Stomach (tissue), 9 donors: ENCODE measurements around the gene KPNA2. TPM values are rescaled to one million over a fixed set of nuclear protein-coding genes. Genes with fewer than 3 reads are reported as not detected.
A peak's percentile ranks its signal among the peaks of the same experiment; 100 is the strongest.
"Not testable (repeated sequence)": the region's sequence is repeated elsewhere in the genome, so short reads cannot be mapped to it uniquely, and the experiment has no call there.

Source experiments
- DNase-seq, 2 donors: peaks; one replicate each; pipeline versions ENCODE4 v3.0.0 to v3.0.0-alpha.2; 2013 to 2019
- H3K27ac ChIP-seq, 5 donors: fragments of 200-600 bp in 4 of 5; sonication (generic) in 4 of 5; one replicate each; pipeline ENCODE4 v1.5.1; 2013 to 2019; ENCODE audit warnings: mild to moderate bottlenecking in 1 of 5, moderate library complexity in 1 of 5
- H3K27me3 ChIP-seq, 3 donors: fragments of 200-600 bp; sonication (generic); one replicate each; pipeline ENCODE4 v1.5.1; 2017 to 2019; ENCODE audit warnings: mixed run types in 1 of 3
- H3K36me3 ChIP-seq, 4 donors: fragments of 200-600 bp; sonication (generic); 1 replicate in 3 of 4; 2 replicates in 1 of 4; pipeline ENCODE4 v1.5.1; 2016 to 2019
- H3K4me1 ChIP-seq, 4 donors: fragments of 200-600 bp; sonication (generic); one replicate each; pipeline ENCODE4 v1.5.1; 2016 to 2019
- H3K4me3 ChIP-seq, 4 donors: fragments of 200-600 bp; sonication (generic) in 3 of 4; one replicate each; pipeline ENCODE4 v1.5.1; 2016 to 2019; ENCODE audit warnings: mild to moderate bottlenecking in 1 of 4
- H3K9me3 ChIP-seq, 4 donors: fragments of 200-600 bp; sonication (generic); one replicate each; pipeline ENCODE4 v1.5.1; 2016 to 2019
- EP300 ChIP-seq: sonication (generic); formaldehyde crosslinking; IDR thresholded peaks from one replicate; pipeline ENCODE4 v1.6.1; 2017; ENCODE audit warnings: antibody characterized with exemption
- POLR2A ChIP-seq, 4 donors: fragments of 450-650 bp; IDR thresholded peaks; one replicate each; pipeline ENCODE4 v1.6.1; 2016; ENCODE audit warnings: antibody characterized with exemption in 4 of 4, control low read depth in 2 of 4, mild to moderate bottlenecking in 1 of 4, moderate library complexity in 1 of 4
- POLR2AphosphoS5 ChIP-seq, 3 donors: sonication (generic); formaldehyde crosslinking; IDR thresholded peaks; one replicate each; pipeline ENCODE4 v1.6.1; 2016; ENCODE audit warnings: antibody characterized with exemption in 3 of 3
- WGBS, 5 donors: extraction: QIAGEN DNeasy Blood & Tissue Kit in 3 of 5; methylation state at CpG; one replicate each; pipeline versions ENCODE4 v1.1.5 to v1.1.7; 2013 to 2018; 5-methylcytosine and 5-hydroxymethylcytosine counted together
- intact Hi-C: fragments of 100-400 bp; cut with DNase I; formaldehyde crosslinking; loops from one replicate; pipeline ENCODE4 v1.15.1; 2023; ENCODE audit warnings: low total_unique reads
- polyA plus RNA-seq, 3 donors: library from polyadenylated mRNA; stranded (reverse); fragments of 200-250 nt; gene quantifications; one replicate each; pipeline ENCODE4 v1.2.3, GENCODE V29; 2013
- total RNA-seq, 5 donors: library from RNA; depleted of rRNA; stranded (reverse); fragments of >200 nt; gene quantifications; one replicate each; pipeline versions ENCODE4 v1.1.0 to v1.2.3, GENCODE V29; 2014 to 2016
- TF ChIP-seq, protein P1 (sequence below), 7 experiments: fragments of 450-650 bp in 4 of 7; fragments of 200-600 bp in 3 of 7; sonication (generic) in 3 of 7; IDR thresholded peaks; one replicate each; pipeline ENCODE4 v1.5.1; 2016 to 2019; ENCODE audit warnings: antibody characterized with exemption in 7 of 7, control low read depth in 2 of 7, mild to moderate bottlenecking in 1 of 7
- donor health status: healthy with polysubstance abuse.
- donor health status: Bipolar disorder and iron deficiency.
- donor health status: healthy.

Gene KPNA2
- total and polyA plus RNA-seq, 8 donors = 0.58 to 26.3 (median 15.7) TPM

- Histone ChIP-seq H3K36me3 (no peaks in the 10 kb centered on the region), H3K27me3 (no peaks in the 10 kb centered on the region), H3K27ac (peak overlapping the region in 3 of 5 donors; percentile 79 to 88 (median 86)), H3K4me1 (peaks cover 0 to 13% (median 5%) of the 10 kb centered on the region in 4 donors), H3K9me3 (no peaks in the 10 kb centered on the region), H3K4me3 (peak overlapping the region in 2 of 4 donors; percentile 55 to 64)
- intact Hi-C loops = no loop called here
- WGBS, 5 donors = 73 to 81% (median 77%) methylated on average over 9 of the region's 9 CpGs
- no peak for TF ChIP-seq POLR2A (IDR thresholded peaks at IDR 0.05)
- TF ChIP-seq EP300 = no peak
- TF ChIP-seq POLR2AphosphoS5 (IDR thresholded peaks at IDR 0.05) = no peak
- TF ChIP-seq, protein P1, sequence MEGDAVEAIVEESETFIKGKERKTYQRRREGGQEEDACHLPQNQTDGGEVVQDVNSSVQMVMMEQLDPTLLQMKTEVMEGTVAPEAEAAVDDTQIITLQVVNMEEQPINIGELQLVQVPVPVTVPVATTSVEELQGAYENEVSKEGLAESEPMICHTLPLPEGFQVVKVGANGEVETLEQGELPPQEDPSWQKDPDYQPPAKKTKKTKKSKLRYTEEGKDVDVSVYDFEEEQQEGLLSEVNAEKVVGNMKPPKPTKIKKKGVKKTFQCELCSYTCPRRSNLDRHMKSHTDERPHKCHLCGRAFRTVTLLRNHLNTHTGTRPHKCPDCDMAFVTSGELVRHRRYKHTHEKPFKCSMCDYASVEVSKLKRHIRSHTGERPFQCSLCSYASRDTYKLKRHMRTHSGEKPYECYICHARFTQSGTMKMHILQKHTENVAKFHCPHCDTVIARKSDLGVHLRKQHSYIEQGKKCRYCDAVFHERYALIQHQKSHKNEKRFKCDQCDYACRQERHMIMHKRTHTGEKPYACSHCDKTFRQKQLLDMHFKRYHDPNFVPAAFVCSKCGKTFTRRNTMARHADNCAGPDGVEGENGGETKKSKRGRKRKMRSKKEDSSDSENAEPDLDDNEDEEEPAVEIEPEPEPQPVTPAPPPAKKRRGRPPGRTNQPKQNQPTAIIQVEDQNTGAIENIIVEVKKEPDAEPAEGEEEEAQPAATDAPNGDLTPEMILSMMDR (IDR thresholded peaks at IDR 0.05) = no peak
- no peak for DNase-seq
Observed at GRCh38 chr17:68019336-68019674, 16.2 kb upstream of the KPNA2 start.

DNA sequence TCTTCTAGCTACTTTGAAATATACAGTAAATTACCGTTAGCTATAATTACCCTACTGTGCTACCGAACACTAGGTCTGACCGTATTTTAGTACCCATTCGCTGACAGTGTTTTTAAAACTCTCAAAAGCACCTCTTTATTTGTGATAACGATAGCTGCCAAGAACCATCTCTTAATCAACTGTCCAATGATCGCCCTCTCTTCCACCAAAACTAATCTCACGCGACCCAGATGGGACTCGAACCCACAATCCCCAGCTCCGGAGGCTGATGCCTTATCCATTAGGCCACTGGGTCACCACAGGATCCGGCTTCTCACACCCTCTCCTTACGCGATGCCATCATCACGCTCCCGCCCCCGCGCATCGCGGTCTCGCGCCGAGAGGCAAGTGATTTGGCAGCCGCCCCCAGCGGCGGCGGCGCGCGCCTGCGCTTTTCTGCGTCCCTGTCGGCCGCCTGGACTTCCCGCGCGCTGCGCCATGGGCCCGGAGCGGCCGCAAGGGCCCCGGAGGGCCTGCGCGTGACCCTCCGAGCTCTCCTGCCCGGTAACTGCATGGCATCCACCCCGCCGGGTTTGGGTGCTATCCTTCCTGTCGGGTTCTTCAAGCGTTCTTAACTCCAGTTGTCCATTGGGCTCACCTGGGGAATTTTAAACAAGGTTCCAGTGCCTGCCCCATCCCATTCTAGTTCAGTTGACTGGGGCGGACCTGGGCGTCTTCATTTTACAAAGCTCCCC lies 15.7 kb upstream of the KPNA2 start:
- Histone ChIP-seq H3K36me3 (no peaks in the 10 kb centered on the region), H3K27ac (peak overlapping the region; percentile 79 to 95 (median 88)), H3K9me3 (no peaks in the 10 kb centered on the region), H3K4me1 (peaks cover 0 to 13% (median 5%) of the 10 kb centered on the region in 4 donors), H3K27me3 (no peaks in the 10 kb centered on the region), H3K4me3 (peak overlapping the region; percentile 55 to 64 (median 56))
- intact Hi-C loops = no loop called here
- WGBS, 5 donors = 0 to 1% (median 0%) methylated on average over 14 to 51 of the region's 51 CpGs
- DNase-seq = peak; percentile 97 to 98
- TF ChIP-seq, protein P1 (IDR thresholded peaks at IDR 0.05) = peak in 5 of 7 experiments; percentile 28 to 71 (median 54)
- no peak for TF ChIP-seq EP300
- TF ChIP-seq POLR2A (IDR thresholded peaks at IDR 0.05) = no peak
- peak; percentile 43 to 91 (median 71) for TF ChIP-seq POLR2AphosphoS5 (IDR thresholded peaks at IDR 0.05)

GRCh38 chr17:68020409-68020756 lies 15.2 kb upstream of the KPNA2 start:
- no peaks in the 10 kb centered on the region for H3K9me3 ChIP-seq
- H3K4me1 ChIP-seq = peaks cover 0 to 13% (median 5%) of the 10 kb centered on the region in 4 donors
- H3K27me3 ChIP-seq = no peaks in the 10 kb centered on the region
- TF ChIP-seq POLR2AphosphoS5 (IDR thresholded peaks at IDR 0.05) (no peak), EP300 (no peak), POLR2A (IDR thresholded peaks at IDR 0.05) (no peak)
- TF ChIP-seq, protein P1 (IDR thresholded peaks at IDR 0.05) = no peak
- H3K4me3 ChIP-seq = peak overlapping the region; percentile 55 to 64 (median 56)
- intact Hi-C loops = no loop called here
- peak overlapping the region; percentile 79 to 95 (median 88) for H3K27ac ChIP-seq
- H3K36me3 ChIP-seq = no peaks in the 10 kb centered on the region
- no peak for DNase-seq
- WGBS, 5 donors = 1 to 4% (median 2%) methylated on average over 12 of the region's 12 CpGs

GRCh38 chr17:68020791-68021190 lies 14.7 kb upstream of the KPNA2 start:
- H3K27me3 ChIP-seq, H3K36me3 ChIP-seq, H3K9me3 ChIP-seq, intact Hi-C loops, DNase-seq: not testable (repeated sequence)
- Histone ChIP-seq H3K27ac (peak overlapping the region in 4 of 5 donors; percentile 79 to 91 (median 87)), H3K4me1 (peaks cover 0 to 13% (median 5%) of the 10 kb centered on the region in 4 donors), H3K4me3 (peak overlapping the region; percentile 55 to 64 (median 56))
- 72 to 85% (median 82%) methylated on average over 13 of the region's 13 CpGs for WGBS, 5 donors

DNA sequence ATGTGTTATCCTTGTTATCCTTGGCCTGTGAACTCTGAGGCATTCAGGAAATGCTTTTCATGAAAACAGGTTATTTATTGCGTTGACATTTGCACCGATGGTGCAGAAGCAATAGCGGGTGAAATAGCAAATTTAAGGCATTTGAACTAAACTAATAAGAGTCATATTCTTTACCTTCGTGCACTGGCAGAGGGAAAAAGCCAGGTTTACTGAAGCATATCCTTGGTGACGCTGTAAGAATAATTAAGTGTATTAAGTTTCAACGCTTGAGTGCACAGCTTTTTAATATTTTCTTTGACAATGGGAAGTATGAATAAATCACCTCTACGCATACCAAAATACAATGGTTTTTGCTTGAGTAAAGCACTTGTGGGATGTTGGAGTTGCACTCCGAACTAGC lies 13.6 kb upstream of the KPNA2 start:
- WGBS, 5 donors = 89 to 97% (median 94%) methylated on average over 8 of the region's 8 CpGs

GRCh38 chr17:68022547-68022946 lies 13.0 kb upstream of the KPNA2 start:
- H3K36me3 ChIP-seq, H3K27me3 ChIP-seq, H3K27ac ChIP-seq, intact Hi-C loops, H3K4me3 ChIP-seq, DNase-seq, H3K9me3 ChIP-seq: not testable (repeated sequence)
- WGBS, 5 donors = 87 to 95% (median 95%) methylated on average over 15 of the region's 15 CpGs
- H3K4me1 ChIP-seq = peaks cover 0 to 13% (median 5%) of the 10 kb centered on the region in 4 donors

More for the DNA sequence above, 13.6 kb upstream of the KPNA2 start:
- TF ChIP-seq POLR2AphosphoS5 (IDR thresholded peaks at IDR 0.05) = no peak
- H3K27ac ChIP-seq = no peak overlapping the region
- H3K9me3 ChIP-seq = no peaks in the 10 kb centered on the region
- H3K4me1 ChIP-seq = peaks cover 0 to 13% (median 5%) of the 10 kb centered on the region in 4 donors
- no peaks in the 10 kb centered on the region for H3K27me3 ChIP-seq
- DNase-seq = no peak
- no peak overlapping the region for H3K4me3 ChIP-seq
- intact Hi-C loops = no loop called here
- H3K36me3 ChIP-seq = no peaks in the 10 kb centered on the region
